Left hindlimb (tissue), 1 donor: ENCODE measurements around the gene ADAD2.
A peak's percentile ranks its signal among the peaks of the same experiment; 100 is the strongest.

Experiments used
- DNase-seq: peaks from one replicate; pipeline ENCODE4 v3.0.0-alpha.2; 2018

The ADAD2 gene

GRCh38 chr16:84177741-84178073 is 13.2 kb upstream of the ADAD2 start:
- no peak for DNase-seq

- DNase-seq: no peak
Measured at GRCh38 chr16:84178146-84178765, 12.7 kb upstream of the ADAD2 start.

- no peak for DNase-seq
Measured at GRCh38 chr16:84178892-84179611, 11.9 kb upstream of the ADAD2 start.

GRCh38 chr16:84179612-84180320 is 11.2 kb upstream of the ADAD2 start:
- DNase-seq: no peak

- no peak for DNase-seq
Measured at GRCh38 chr16:84180519-84181140, 10.3 kb upstream of the ADAD2 start.

GRCh38 chr16:84181144-84181915 is 9.6 kb upstream of the ADAD2 start:
- DNase-seq: no peak

- no peak for DNase-seq
Measured at GRCh38 chr16:84182104-84182503, 8.9 kb upstream of the ADAD2 start.

GRCh38 chr16:84182680-84183571 is 8.0 kb upstream of the ADAD2 start:
- no peak for DNase-seq

- DNase-seq: no peak
Measured at GRCh38 chr16:84183572-84183875, 7.4 kb upstream of the ADAD2 start.

GRCh38 chr16:84183911-84184591 is 6.9 kb upstream of the ADAD2 start:
- no peak for DNase-seq

GRCh38 chr16:84184775-84185174 is 6.2 kb upstream of the ADAD2 start:
- DNase-seq: no peak

- peak; percentile 92 for DNase-seq
Measured at GRCh38 chr16:84186685-84187437, 4.1 kb upstream of the ADAD2 start, which contains the start of gene TAF1C. Gene TAF1C, minus strand, starts transcription at chr16:84187057. Its CDS starts 2,069 bp downstream, at chr16:84184988.

GRCh38 chr16:84191466-84191865 is 509 bp downstream of the ADAD2 start:
- DNase-seq: no peak

- no peak for DNase-seq
Measured at GRCh38 chr16:84193480-84193879, 2.5 kb downstream of the ADAD2 start.

GRCh38 chr16:84194018-84194417 is 3.1 kb downstream of the ADAD2 start:
- DNase-seq: no peak

- DNase-seq: no peak
Measured at GRCh38 chr16:84194470-84195200, 3.7 kb downstream of the ADAD2 start.

- DNase-seq: no peak
Measured at GRCh38 chr16:84195201-84196093, 4.5 kb downstream of the ADAD2 start.

GRCh38 chr16:84196101-84196500 is 5.1 kb downstream of the ADAD2 start:
- no peak for DNase-seq
